ENCODE data around the gene ZNF579. TPM values are rescaled to one million over a fixed set of nuclear protein-coding genes. Genes with fewer than 3 reads are reported as not detected.

The ZNF579 gene
- total and polyA plus RNA-seq, 2 of the 13 experiments (the other 11 are each of a cell fraction or from before 2014, with no cell fraction given) = 2.1 to 2.9 TPM

GRCh38 chr19:55585658-55586339 is 5.2 kb upstream of the ZNF579 start (continued):
- no peak for TF ChIP-seq PRDM4 (CRISPR knock-in tag; IDR thresholded peaks at IDR 0.05; ENCODE audit: borderline replicate concordance)
- no peak for TF ChIP-seq ZSCAN25 (CRISPR knock-in tag; IDR thresholded peaks at IDR 0.05)
- TF ChIP-seq PRDM15 (CRISPR knock-in tag; IDR thresholded peaks at IDR 0.05) = no peak
- TF ChIP-seq MAFK (conservative IDR thresholded peaks at IDR 0.05 in 1 of 2, IDR thresholded peaks at IDR 0.05 in 1 of 2; ENCODE audit: low read length in 2 of 2) = no peak
- no peak for TF ChIP-seq CREBL2 (CRISPR knock-in tag; IDR thresholded peaks at IDR 0.05; ENCODE audit: borderline replicate concordance)
- TF ChIP-seq SAP130 (CRISPR knock-in tag; IDR thresholded peaks at IDR 0.05; ENCODE audit: low read depth) = peak; percentile 8; the same call in 1 of the 2 replicates
- TF ChIP-seq TRAFD1 (CRISPR knock-in tag; IDR thresholded peaks at IDR 0.05; ENCODE audit: borderline replicate concordance) = no peak
- peak; percentile 14; the same call in 1 of the 2 replicates for TF ChIP-seq TFE3 (CRISPR knock-in tag; IDR thresholded peaks at IDR 0.05)
- no peak for TF ChIP-seq ZNF317 (CRISPR knock-in tag; IDR thresholded peaks at IDR 0.05)
- TF ChIP-seq DR1 (CRISPR knock-in tag; IDR thresholded peaks at IDR 0.05) = no peak
- peak; percentile 14 for TF ChIP-seq HNRNPK (IDR thresholded peaks at IDR 0.05; ENCODE audit: low read depth, low read length, poor library complexity, severe bottlenecking)
- TF ChIP-seq RNF2 (conservative IDR thresholded peaks at IDR 0.05; ENCODE audit: low read depth) = no peak
- no peak for TF ChIP-seq AGO2 (optimal IDR thresholded peaks at IDR 0.05; ENCODE audit: low read depth, low read length)
- no peak for TF ChIP-seq ZSCAN22 (CRISPR knock-in tag; IDR thresholded peaks at IDR 0.05)
- no peak for TF ChIP-seq KLF11 (CRISPR knock-in tag; IDR thresholded peaks at IDR 0.05)
- TF ChIP-seq ZNF841 (CRISPR knock-in tag; IDR thresholded peaks at IDR 0.05; ENCODE audit: borderline replicate concordance) = no peak
- no peak for TF ChIP-seq CTCF (CRISPR knock-in tag; IDR thresholded peaks at IDR 0.05)
- no peak for TF ChIP-seq ZNF530 (CRISPR knock-in tag; IDR thresholded peaks at IDR 0.05; ENCODE audit: low read depth)
